GM23338 (cell line): ENCODE data around the gene RXFP2. TPM values are rescaled to one million over a fixed set of nuclear protein-coding genes. Genes with fewer than 3 reads are reported as not detected.

Source experiments
- ATAC-seq: fragments of 200-7000 bp; cut with Tn5 transposase; 3 replicates; pipeline ENCODE4 v1.9.1; 2020
- DNase-seq: peaks from one replicate; pipeline ENCODE4 v3.0.0-alpha.2; 2015; ENCODE audit warnings: low spot score
- H2AFZ ChIP-seq: fragments of 200-600 bp; sonication (generic); 2 replicates; pipeline ENCODE4 v1.8.0; 2016; ENCODE audit warnings: antibody characterized with exemption, mild to moderate bottlenecking, moderate library complexity
- H3F3A ChIP-seq: fragments of 200-600 bp; sonication (generic); replicated peaks from 2 replicates; pipeline ENCODE4 v1.8.0; 2017; ENCODE audit warnings: antibody characterized with exemption, mixed run types, low read depth
- H3K27ac ChIP-seq: fragments of 200-600 bp; sonication (generic); 2 replicates; pipeline ENCODE4 v1.6.1; 2016; ENCODE audit warnings: low read depth
- H3K27me3 ChIP-seq: fragments of 200-600 bp; sonication (generic); 2 replicates; pipeline ENCODE4 v1.8.0; 2016; ENCODE audit warnings: mild to moderate bottlenecking, mixed run types, moderate library complexity; ENCODE audit not compliant: insufficient read depth
- H3K36me3 ChIP-seq: fragments of 200-600 bp; sonication (generic); 2 replicates; pipeline ENCODE4 v1.8.0; 2016; ENCODE audit warnings: mild to moderate bottlenecking; ENCODE audit not compliant: insufficient read depth
- H3K4me1 ChIP-seq: fragments of 200-600 bp; sonication (generic); 2 replicates; pipeline ENCODE4 v1.8.0; 2016; ENCODE audit warnings: mild to moderate bottlenecking, moderate library complexity; ENCODE audit not compliant: insufficient read depth
- H3K4me2 ChIP-seq: fragments of 200-600 bp; sonication (generic); 2 replicates; pipeline ENCODE4 v1.7.1; 2017; ENCODE audit warnings: mixed run types
- H3K4me3 ChIP-seq: fragments of 200-600 bp; sonication (generic); 2 replicates; pipeline ENCODE4 v1.6.1; 2016; ENCODE audit warnings: mixed run types
- H3K79me2 ChIP-seq: fragments of 200-600 bp; sonication (generic); replicated peaks from 2 replicates; pipeline ENCODE4 v1.8.0; 2017; ENCODE audit warnings: mild to moderate bottlenecking; ENCODE audit not compliant: insufficient read depth
- H3K9me2 ChIP-seq: fragments of 200-600 bp; sonication (generic); 2 replicates; pipeline ENCODE4 v1.8.0; 2017; ENCODE audit not compliant: insufficient read depth
- H4K20me1 ChIP-seq: fragments of 200-600 bp; sonication (generic); replicated peaks from 2 replicates; pipeline ENCODE4 v1.8.0; 2017; ENCODE audit warnings: mild to moderate bottlenecking; ENCODE audit not compliant: insufficient read depth
- H3K27ac Mint-ChIP-seq: 2 replicates; pipeline ENCODE4 v1.8.0; 2020; ENCODE audit warnings: inconsistent platforms, mild to moderate bottlenecking, moderate library complexity, mixed read lengths
- H3K27me3 Mint-ChIP-seq: 3 replicates; pipeline ENCODE4 v1.8.0; 2022; ENCODE audit warnings: low read depth, mild to moderate bottlenecking, moderate library complexity, mixed read lengths, inconsistent platforms; ENCODE audit not compliant: insufficient read depth, poor library complexity
- H3K36me3 Mint-ChIP-seq: 3 replicates; pipeline ENCODE4 v1.8.0; 2021; ENCODE audit warnings: low read depth, mild to moderate bottlenecking, inconsistent platforms, moderate library complexity, mixed read lengths
- H3K4me1 Mint-ChIP-seq: 3 replicates; pipeline ENCODE4 v1.8.0; 2020; ENCODE audit warnings: mild to moderate bottlenecking, inconsistent platforms, mixed read lengths
- H3K4me3 Mint-ChIP-seq: 3 replicates; pipeline ENCODE4 v1.8.0; 2021; ENCODE audit warnings: moderate library complexity, mild to moderate bottlenecking, inconsistent platforms, mixed read lengths
- H3K9me3 Mint-ChIP-seq: 3 replicates; pipeline ENCODE4 v1.8.0; 2020; ENCODE audit warnings: moderate library complexity, mild to moderate bottlenecking, inconsistent platforms, mixed read lengths
- CREB1 ChIP-seq: fragments of 250-450 bp; sonication (Bioruptor Pico); IDR thresholded peaks from 2 replicates; pipeline ENCODE4 v1.5.0; 2020; ENCODE audit warnings: low read depth, mild to moderate bottlenecking, moderate library complexity
- EZH2 ChIP-seq: fragments of 200-600 bp; sonication (generic); IDR thresholded peaks from one replicate; pipeline ENCODE4 v1.8.0; 2017; ENCODE audit warnings: antibody characterized with exemption, mild to moderate bottlenecking, low read depth; ENCODE audit not compliant: unreplicated experiment
- EZH2phosphoT487 ChIP-seq: fragments of 200-600 bp; sonication (generic); IDR thresholded peaks from one replicate; pipeline ENCODE4 v1.8.1; 2018; ENCODE audit warnings: antibody characterized with exemption; ENCODE audit not compliant: unreplicated experiment
- JUNB ChIP-seq: IDR thresholded peaks from one replicate; pipeline ENCODE4 v1.6.1; 2016; ENCODE audit warnings: antibody characterized with exemption; ENCODE audit not compliant: unreplicated experiment
- POLR2AphosphoS5 ChIP-seq: IDR thresholded peaks from 2 replicates; pipeline ENCODE4 v1.6.1; 2016; ENCODE audit warnings: antibody characterized with exemption, low read depth
- STAT1 ChIP-seq: IDR thresholded peaks from one replicate; pipeline ENCODE4 v1.6.1; 2016; ENCODE audit warnings: antibody characterized with exemption; ENCODE audit not compliant: unreplicated experiment
- ZNF331 ChIP-seq: fragments of 250-450 bp; sonication (Bioruptor Pico); IDR thresholded peaks from 2 replicates; pipeline ENCODE4 v1.5.0; 2020; ENCODE audit warnings: low read depth, mild to moderate bottlenecking, moderate library complexity
- polyA plus RNA-seq: library from polyadenylated mRNA; unstranded; fragments of >200 nt; fragmentation: Nextera tagmentation; extraction: Ambion mirVana; gene quantifications from 2 replicates; pipeline ENCODE4 v1.2.1, GENCODE V29; 2016
- total RNA-seq: library from RNA; depleted of rRNA; stranded (reverse); fragments of >200 nt; shearing (Covaris generic); gene quantifications from 2 replicates; pipeline ENCODE4 v1.2.3, GENCODE V29; 2014
- TF ChIP-seq, protein P1 (sequence below), 2 experiments: fragments of 200-600 bp in 1 of 2; sonication (generic) in 1 of 2; conservative IDR thresholded peaks; 2 replicates each; pipeline versions ENCODE4 v1.5.1 to v1.6.1; 2016 to 2017; ENCODE audit warnings: antibody characterized with exemption in 2 of 2, low read depth in 2 of 2, mild to moderate bottlenecking in 2 of 2, moderate library complexity in 1 of 2
- TF ChIP-seq, protein P2 (sequence below): fragments of 250-450 bp; sonication (Bioruptor Pico); IDR thresholded peaks from 2 replicates; pipeline ENCODE4 v1.5.0; 2020; ENCODE audit warnings: mild to moderate bottlenecking, moderate library complexity

The RXFP2 gene
- total and polyA plus RNA-seq, 2 experiments from 2014 or later: not detected

- TF ChIP-seq, protein P1, sequence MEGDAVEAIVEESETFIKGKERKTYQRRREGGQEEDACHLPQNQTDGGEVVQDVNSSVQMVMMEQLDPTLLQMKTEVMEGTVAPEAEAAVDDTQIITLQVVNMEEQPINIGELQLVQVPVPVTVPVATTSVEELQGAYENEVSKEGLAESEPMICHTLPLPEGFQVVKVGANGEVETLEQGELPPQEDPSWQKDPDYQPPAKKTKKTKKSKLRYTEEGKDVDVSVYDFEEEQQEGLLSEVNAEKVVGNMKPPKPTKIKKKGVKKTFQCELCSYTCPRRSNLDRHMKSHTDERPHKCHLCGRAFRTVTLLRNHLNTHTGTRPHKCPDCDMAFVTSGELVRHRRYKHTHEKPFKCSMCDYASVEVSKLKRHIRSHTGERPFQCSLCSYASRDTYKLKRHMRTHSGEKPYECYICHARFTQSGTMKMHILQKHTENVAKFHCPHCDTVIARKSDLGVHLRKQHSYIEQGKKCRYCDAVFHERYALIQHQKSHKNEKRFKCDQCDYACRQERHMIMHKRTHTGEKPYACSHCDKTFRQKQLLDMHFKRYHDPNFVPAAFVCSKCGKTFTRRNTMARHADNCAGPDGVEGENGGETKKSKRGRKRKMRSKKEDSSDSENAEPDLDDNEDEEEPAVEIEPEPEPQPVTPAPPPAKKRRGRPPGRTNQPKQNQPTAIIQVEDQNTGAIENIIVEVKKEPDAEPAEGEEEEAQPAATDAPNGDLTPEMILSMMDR (conservative IDR thresholded peaks at IDR 0.05; ENCODE audit: low read depth in 2 of 2): no peak
- no peak for TF ChIP-seq CREB1 (CRISPR knock-in tag)
- no peak for TF ChIP-seq JUNB
- no peak for TF ChIP-seq ZNF331 (CRISPR knock-in tag)
- no peak for TF ChIP-seq EZH2
These were observed 107.8 kb downstream of the RXFP2 start (continued) for GRCh38 chr13:31846961-31847752.

GRCh38 chr13:31848621-31849020 is 109.3 kb downstream of the RXFP2 start:
- H3K4me3 Mint-ChIP-seq: no peak overlapping the region
- no peaks in the 10 kb centered on the region for H3K36me3 Mint-ChIP-seq
- TF ChIP-seq POLR2AphosphoS5 (no peak), EZH2phosphoT487 (no peak), STAT1 (no peak), CREB1 (CRISPR knock-in tag) (no peak), JUNB (no peak), ZNF331 (CRISPR knock-in tag) (no peak)
- TF ChIP-seq, protein P2, sequence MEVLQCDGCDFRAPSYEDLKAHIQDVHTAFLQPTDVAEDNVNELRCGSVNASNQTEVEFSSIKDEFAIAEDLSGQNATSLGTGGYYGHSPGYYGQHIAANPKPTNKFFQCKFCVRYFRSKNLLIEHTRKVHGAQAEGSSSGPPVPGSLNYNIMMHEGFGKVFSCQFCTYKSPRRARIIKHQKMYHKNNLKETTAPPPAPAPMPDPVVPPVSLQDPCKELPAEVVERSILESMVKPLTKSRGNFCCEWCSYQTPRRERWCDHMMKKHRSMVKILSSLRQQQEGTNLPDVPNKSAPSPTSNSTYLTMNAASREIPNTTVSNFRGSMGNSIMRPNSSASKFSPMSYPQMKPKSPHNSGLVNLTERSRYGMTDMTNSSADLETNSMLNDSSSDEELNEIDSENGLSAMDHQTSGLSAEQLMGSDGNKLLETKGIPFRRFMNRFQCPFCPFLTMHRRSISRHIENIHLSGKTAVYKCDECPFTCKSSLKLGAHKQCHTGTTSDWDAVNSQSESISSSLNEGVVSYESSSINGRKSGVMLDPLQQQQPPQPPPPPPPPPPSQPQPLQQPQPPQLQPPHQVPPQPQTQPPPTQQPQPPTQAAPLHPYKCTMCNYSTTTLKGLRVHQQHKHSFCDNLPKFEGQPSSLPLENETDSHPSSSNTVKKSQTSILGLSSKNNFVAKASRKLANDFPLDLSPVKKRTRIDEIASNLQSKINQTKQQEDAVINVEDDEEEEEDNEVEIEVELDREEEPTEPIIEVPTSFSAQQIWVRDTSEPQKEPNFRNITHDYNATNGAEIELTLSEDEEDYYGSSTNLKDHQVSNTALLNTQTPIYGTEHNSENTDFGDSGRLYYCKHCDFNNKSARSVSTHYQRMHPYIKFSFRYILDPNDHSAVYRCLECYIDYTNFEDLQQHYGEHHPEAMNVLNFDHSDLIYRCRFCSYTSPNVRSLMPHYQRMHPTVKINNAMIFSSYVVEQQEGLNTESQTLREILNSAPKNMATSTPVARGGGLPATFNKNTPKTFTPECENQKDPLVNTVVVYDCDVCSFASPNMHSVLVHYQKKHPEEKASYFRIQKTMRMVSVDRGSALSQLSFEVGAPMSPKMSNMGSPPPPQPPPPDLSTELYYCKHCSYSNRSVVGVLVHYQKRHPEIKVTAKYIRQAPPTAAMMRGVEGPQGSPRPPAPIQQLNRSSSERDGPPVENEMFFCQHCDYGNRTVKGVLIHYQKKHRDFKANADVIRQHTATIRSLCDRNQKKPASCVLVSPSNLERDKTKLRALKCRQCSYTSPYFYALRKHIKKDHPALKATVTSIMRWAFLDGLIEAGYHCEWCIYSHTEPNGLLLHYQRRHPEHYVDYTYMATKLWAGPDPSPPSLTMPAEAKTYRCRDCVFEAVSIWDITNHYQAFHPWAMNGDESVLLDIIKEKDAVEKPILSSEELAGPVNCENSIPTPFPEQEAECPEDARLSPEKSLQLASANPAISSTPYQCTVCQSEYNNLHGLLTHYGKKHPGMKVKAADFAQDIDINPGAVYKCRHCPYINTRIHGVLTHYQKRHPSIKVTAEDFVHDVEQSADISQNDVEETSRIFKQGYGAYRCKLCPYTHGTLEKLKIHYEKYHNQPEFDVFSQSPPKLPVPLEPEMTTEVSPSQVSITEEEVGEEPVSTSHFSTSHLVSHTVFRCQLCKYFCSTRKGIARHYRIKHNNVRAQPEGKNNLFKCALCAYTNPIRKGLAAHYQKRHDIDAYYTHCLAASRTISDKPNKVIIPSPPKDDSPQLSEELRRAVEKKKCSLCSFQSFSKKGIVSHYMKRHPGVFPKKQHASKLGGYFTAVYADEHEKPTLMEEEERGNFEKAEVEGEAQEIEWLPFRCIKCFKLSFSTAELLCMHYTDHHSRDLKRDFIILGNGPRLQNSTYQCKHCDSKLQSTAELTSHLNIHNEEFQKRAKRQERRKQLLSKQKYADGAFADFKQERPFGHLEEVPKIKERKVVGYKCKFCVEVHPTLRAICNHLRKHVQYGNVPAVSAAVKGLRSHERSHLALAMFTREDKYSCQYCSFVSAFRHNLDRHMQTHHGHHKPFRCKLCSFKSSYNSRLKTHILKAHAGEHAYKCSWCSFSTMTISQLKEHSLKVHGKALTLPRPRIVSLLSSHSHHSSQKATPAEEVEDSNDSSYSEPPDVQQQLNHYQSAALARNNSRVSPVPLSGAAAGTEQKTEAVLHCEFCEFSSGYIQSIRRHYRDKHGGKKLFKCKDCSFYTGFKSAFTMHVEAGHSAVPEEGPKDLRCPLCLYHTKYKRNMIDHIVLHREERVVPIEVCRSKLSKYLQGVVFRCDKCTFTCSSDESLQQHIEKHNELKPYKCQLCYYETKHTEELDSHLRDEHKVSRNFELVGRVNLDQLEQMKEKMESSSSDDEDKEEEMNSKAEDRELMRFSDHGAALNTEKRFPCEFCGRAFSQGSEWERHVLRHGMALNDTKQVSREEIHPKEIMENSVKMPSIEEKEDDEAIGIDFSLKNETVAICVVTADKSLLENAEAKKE (CRISPR knock-in tag): no peak
- TF ChIP-seq, protein P1 (conservative IDR thresholded peaks at IDR 0.05; ENCODE audit: low read depth in 2 of 2): no peak

More at GRCh38 chr13:31848621-31849020, 109.3 kb downstream of the RXFP2 start:
- Histone ChIP-seq H3K4me1 (peaks cover 7% of the 10 kb centered on the region; the same call in 1 of the 2 replicates), H4K20me1 (no peaks in the 10 kb centered on the region), H3K4me3 (no peak overlapping the region), H3K27me3 (peaks cover 44% of the 10 kb centered on the region), H3K27ac (no peak overlapping the region), H3K36me3 (no peaks in the 10 kb centered on the region), H2AFZ (no peak overlapping the region), H3K79me2 (no peaks in the 10 kb centered on the region), H3F3A (no peaks in the 10 kb centered on the region), H3K9me2 (no peaks in the 10 kb centered on the region), H3K4me2 (no peak overlapping the region)
- Mint-ChIP-seq H3K27me3 (peaks cover 18% of the 10 kb centered on the region), H3K27ac (no peak overlapping the region), H3K4me1 (peaks cover 10% of the 10 kb centered on the region), H3K9me3 (no peaks in the 10 kb centered on the region)
- DNase-seq (no peak), ATAC-seq (no peak)
